Smooth muscle cell of the umbilical artery (primary cell): ENCODE data around the gene SMG9. TPM values are rescaled to one million over a fixed set of nuclear protein-coding genes. Genes with fewer than 3 reads are reported as not detected.

Experiments used
- total RNA-seq: library from RNA; depleted of rRNA; stranded (reverse); fragments of >200 nt; gene quantifications from 2 replicates; pipeline ENCODE4 v1.2.3, GENCODE V29; 2014

The SMG9 gene
- total RNA-seq = 9.8 and 16.6 TPM in 2 replicates

GRCh38 chr19:43754503-43755255, at the start of gene SMG9:
Gene SMG9, minus strand, starts transcription at chr19:43754962. Its CDS starts 4,221 bp downstream, at chr19:43750741.

GRCh38 chr19:43802216-43802951, 47.6 kb upstream of the SMG9 start, which contains the start of gene LYPD5:
Gene LYPD5, minus strand, starts transcription at chr19:43802447. Its CDS starts 67 bp downstream, at chr19:43802380.

GRCh38 chr19:43780706-43781525, 26.2 kb upstream of the SMG9 start, which contains the start of gene KCNN4:
Gene KCNN4, minus strand, starts transcription at chr19:43780973. Its CDS starts 112 bp downstream, at chr19:43780861.

GRCh38 chr19:43715776-43716175, 39.0 kb downstream of the SMG9 start, which contains the start of gene IRGC:
Gene IRGC, plus strand, starts transcription at chr19:43716076. Its CDS starts 2,483 bp downstream, at chr19:43718559.

Other genes with a start within 250 kb of the SMG9 start
- gene ETHE1, start 227.8 kb downstream of the SMG9 start, total RNA-seq = 49.8 and 63.5 TPM in 2 replicates
- gene ZNF575, start 221.8 kb downstream of the SMG9 start, total RNA-seq = 0.09 and 0.30 TPM in 2 replicates
- 10.8 and 11.9 TPM in 2 replicates for gene XRCC1, start 179.4 kb downstream of the SMG9 start, total RNA-seq
- gene PINLYP, start 179.2 kb downstream of the SMG9 start, total RNA-seq = 0.30 and 0.69 TPM in 2 replicates
- 24.9 and 34.3 TPM in 2 replicates for gene IRGQ, start 158.8 kb downstream of the SMG9 start, total RNA-seq
- gene ZNF576, start 158.4 kb downstream of the SMG9 start, total RNA-seq = 7.7 and 10.9 TPM in 2 replicates
- 0.05 TPM in 1 of 2 replicates, not detected in the other for gene SRRM5, start 142.9 kb downstream of the SMG9 start, total RNA-seq
- gene ZNF428, start 135.3 kb downstream of the SMG9 start, total RNA-seq = 21.3 and 48.1 TPM in 2 replicates
- gene CADM4, start 115.1 kb downstream of the SMG9 start, total RNA-seq = 1.8 and 3.8 TPM in 2 replicates
- 120 and 200 TPM in 2 replicates for gene PLAUR, start 84.8 kb downstream of the SMG9 start, total RNA-seq
- not detected in 2 replicates for gene IRGC, start 38.9 kb downstream of the SMG9 start, total RNA-seq
- gene KCNN4, start 26.0 kb upstream of the SMG9 start, total RNA-seq = 0.30 and 1.0 TPM in 2 replicates
- gene LYPD5, start 47.5 kb upstream of the SMG9 start, total RNA-seq = 0.59 and 1.2 TPM in 2 replicates
- 16.7 and 22.9 TPM in 2 replicates for gene ZNF283, start 72.4 kb upstream of the SMG9 start, total RNA-seq
- 5.3 and 5.9 TPM in 2 replicates for gene ZNF404, start 129.0 kb upstream of the SMG9 start, total RNA-seq
- gene ZNF45, start 180.3 kb upstream of the SMG9 start, total RNA-seq = 17.9 and 20.5 TPM in 2 replicates
- gene ZNF221, start 196.3 kb upstream of the SMG9 start, total RNA-seq = 9.8 and 12.9 TPM in 2 replicates
- 8.9 TPM in 2 replicates for gene ZNF155, start 229.2 kb upstream of the SMG9 start, total RNA-seq
- gene ZNF230, start 248.0 kb upstream of the SMG9 start, total RNA-seq = 2.5 and 5.3 TPM in 2 replicates